22Rv1 (cell line): Measurements from ENCODE around the gene NBPF14.
"Not testable (repeated sequence)": the region's sequence is repeated elsewhere in the genome, so short reads cannot be mapped to it uniquely, and the experiment has no call there.

Source experiments
- CTCF ChIP-seq: fragments of 450-650 bp; IDR thresholded peaks from 2 replicates; pipeline ENCODE4 v1.5.1; 2017; ENCODE audit warnings: mild to moderate bottlenecking
- ZFX ChIP-seq: fragments of 450-650 bp; IDR thresholded peaks from 2 replicates; pipeline ENCODE4 v1.6.1; 2017; ENCODE audit warnings: antibody characterized with exemption, borderline replicate concordance

- not testable (repeated sequence) for TF ChIP-seq CTCF, ZFX
Measured at GRCh38 chr1:148605266-148605665, 9.5 kb upstream of the NBPF14 start.
